Fibroblast of skin of scalp (primary cell): ENCODE measurements around the gene LRRC59. TPM values are rescaled to one million over a fixed set of nuclear protein-coding genes. Genes with fewer than 3 reads are reported as not detected.
A peak's percentile ranks its signal among the peaks of the same experiment; 100 is the strongest.
"Not testable (repeated sequence)": the region's sequence is repeated elsewhere in the genome, so short reads cannot be mapped to it uniquely, and the experiment has no call there.

Source experiments
- DNase-seq: peaks from one replicate; pipeline ENCODE4 v3.0.0-alpha.2; 2013
- polyA plus RNA-seq, 2 experiments: library from polyadenylated mRNA; unstranded; fragments of 120-200 nt; gene quantifications; one replicate each; pipeline ENCODE4 v1.2.1, GENCODE V29; 2013; ENCODE audit not compliant: insufficient read length in 2 of 2

Gene LRRC59
- 232 TPM for polyA plus RNA-seq (2013, experiment 1 of 2; ENCODE audit: insufficient read length)
- 228 TPM for polyA plus RNA-seq (2013, experiment 2 of 2; ENCODE audit: insufficient read length)

DNA sequence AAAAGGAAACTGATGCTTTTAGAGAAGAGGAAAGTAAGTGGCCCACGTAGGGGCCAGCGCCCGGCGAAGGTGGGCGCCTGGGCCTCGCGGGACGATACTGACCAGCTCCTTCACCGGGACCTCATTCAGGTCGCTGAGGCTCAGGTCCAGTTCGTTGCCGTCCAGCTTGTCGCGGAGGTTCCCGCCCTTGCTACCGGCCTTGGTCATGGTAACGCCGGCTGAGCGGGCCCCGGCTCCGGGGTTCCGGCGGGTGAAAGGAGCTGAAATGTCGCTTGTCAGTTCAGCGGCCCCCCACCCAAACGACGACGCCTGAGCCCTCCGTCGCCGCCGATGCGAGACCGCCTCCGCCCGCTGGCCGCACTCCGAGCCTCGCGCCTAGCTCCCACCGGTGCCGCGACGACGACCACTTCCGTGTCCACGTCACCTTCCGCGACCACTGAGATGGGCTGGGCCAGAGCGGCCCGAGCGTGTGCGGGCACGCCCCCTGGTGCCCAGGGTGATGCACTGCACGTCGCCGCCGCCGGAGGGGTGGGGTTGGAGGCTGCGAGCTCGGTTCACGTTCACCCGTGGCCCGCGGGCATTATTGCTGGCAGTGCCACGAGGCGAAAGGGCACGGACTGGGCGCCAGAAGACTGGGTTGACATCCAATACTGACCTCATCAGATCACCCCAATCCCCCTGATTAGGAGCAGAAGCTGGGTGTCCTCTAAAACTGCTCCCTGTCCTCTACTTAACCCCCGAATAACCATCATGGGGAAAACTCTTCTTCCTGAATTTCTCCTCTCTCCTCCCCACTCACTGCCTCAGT is at the start of gene LRRC59:
Gene LRRC59 (minus strand): TSS at position 413 of the 808 bp plus-strand sequence. CDS start 206 bp downstream, at position 207.
- peak; percentile 88 for DNase-seq

DNA sequence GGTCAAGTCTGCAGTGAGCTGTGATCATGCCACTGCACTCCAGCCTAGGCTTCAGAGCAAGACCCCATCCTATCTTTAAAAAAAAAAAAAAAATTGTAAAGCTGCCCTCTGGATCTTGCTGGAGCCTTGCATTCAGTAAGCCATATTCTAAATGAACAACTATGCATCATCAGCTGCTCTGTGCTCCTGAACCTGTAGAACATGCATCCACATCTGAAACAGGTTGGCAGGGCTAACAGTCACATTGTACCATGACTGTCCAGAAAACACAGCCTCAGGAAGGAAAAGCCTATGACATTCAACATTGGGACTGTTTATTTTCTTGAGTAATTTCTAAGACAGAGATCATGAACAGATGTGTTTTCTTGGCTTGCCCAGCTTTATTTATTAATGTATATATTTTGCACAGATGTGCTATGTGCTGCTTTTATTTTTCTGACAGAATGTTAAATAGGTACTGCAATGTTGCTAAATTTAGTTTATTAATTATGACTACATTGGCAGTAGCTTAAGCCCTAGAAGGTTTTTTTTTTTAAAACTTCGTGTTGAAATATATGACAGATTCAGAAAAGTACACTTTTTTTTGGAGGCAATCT is 48.5 kb upstream of the LRRC59 start:
- no peak for DNase-seq

DNA sequence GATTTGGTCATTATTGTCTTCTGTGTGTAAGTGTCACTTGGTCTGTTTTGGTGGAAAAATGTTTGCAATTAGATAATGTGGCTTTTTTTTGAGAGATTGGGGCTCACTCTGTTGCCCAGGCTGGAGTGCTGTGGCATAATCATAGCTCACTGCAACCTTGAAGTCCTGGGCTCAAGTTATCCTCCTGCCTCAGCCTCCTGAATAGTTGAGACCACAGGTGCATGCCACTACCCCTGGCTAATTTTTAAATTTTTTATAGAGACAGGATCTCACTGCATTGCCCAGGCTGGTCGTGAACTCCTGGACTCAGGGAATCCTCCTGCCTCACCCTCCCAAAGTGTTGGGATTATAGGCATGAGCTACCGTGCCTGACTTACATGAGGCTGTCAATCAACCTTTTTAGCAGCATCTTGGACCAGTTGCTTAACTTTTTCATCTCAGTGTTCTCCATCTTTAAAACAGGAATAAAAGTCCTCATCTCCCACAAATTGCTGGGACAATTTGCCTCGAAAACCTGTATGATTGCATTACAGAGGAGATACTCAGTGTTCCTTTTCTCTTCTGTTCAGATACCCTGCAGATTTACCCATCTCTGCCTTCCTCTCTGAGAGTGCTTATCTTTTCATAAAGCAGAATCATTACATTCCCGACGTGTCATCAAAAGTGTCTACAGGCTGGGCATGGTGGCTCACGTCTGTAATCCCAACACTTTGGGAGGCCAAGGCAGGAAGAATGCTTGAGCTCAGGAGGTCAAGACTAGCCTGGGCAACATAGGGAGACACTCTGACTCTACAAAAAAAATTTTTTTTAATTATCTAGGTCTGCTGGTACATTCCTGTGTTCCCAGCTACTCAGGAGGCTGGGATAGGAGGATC is 47.8 kb upstream of the LRRC59 start:
- DNase-seq: no peak

DNA sequence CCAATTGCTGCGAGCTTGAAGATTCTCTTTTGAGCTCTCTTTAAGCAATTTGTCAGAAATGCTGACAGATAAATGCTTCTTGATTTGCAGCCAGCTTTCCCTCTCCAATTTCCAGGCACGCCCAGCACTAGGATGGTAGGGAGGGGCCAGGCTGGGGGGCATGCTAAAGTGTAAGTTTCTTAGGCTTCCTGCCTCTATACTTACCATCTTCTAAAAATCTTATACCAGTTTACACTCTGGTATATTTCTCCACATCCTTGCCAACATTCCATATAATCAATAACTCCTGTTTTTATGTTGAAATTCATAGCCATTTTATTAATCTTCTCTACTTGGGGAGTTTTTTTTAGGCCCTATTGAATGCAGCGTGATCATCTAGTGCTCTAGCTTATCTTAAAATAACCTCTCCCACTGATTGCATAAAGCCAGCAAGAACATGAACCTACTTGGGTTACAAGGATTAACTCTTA is 46.2 kb upstream of the LRRC59 start:
- peak; percentile 16 for DNase-seq

DNA sequence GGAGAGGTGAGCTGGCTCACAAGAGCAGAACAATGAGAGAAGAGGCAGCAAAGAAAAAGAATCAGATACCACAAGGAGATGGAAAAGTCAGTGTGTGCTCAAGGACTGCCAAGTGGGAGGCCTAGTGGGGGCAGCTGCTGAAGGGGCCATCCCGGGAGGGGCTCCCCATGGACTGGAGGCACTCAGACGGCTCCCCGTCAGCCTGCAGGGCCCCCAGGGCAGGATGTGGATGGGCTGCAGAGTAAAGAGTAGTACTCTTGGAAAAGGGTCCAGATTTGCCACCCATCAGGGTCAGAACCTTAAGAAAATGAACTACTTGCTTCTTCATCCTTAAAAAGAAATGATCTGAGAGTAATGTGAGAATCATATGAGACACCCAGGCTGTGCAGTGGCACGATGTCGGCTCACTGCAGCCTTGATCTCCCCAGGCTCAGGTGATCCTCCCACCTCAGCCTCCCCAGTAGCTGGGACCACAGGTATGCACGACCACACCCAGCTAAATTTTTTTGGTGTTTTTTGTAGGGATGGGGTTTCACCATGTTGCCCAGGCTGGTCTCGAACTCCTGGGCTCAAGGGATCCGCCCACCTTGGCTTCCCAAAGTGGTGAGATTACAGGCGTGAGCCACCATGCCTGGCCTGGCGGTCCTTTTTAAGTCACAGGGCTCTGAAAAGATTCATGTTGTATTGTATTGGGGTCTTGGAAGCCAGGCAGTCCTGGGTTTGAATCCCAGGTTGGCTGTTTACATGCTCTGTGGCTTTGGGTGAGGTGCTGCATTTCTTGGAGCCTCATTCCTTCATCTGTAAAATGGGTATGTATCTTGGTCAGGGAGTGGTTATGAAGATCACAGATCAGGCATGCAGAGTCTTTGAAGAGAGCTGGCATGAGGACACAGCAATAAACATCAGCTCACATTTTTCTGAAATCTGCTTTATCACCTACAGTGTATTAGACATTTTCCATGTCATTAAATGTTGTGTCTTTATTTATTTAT is 43.8 kb upstream of the LRRC59 start:
- DNase-seq: no peak

DNA sequence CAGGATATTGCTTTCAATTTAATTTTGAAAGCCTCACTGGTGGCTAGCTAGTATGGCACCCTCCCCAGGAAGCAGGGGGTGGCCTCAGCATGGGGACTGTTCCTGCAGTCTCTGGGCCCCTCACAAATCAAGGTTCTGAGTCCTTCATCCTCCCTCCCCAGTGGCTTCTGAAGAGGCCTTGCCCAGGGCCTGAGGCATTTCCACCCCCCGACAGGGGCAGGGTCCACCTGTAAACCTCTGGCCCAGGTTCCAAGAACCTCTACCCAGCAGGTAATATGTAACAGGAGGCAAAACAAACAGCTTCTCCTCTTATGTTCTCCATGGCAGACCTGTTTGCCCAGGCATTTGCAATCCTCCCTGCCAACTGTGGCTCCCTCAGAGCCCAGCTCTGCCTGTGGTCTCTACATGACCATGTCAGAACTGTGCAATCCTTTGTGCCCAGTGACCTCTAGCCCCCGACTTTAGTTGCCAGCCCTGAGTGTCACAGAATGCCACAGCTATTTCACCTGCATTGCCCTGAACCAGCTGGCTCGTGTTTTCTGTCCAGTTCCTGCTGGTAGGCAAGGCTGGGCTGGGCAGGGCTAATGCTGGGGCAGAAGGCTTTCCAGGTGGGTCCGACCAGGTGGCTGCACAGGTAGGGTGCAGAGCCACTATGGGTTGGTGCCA is 43.0 kb upstream of the LRRC59 start:
- no peak for DNase-seq

DNA sequence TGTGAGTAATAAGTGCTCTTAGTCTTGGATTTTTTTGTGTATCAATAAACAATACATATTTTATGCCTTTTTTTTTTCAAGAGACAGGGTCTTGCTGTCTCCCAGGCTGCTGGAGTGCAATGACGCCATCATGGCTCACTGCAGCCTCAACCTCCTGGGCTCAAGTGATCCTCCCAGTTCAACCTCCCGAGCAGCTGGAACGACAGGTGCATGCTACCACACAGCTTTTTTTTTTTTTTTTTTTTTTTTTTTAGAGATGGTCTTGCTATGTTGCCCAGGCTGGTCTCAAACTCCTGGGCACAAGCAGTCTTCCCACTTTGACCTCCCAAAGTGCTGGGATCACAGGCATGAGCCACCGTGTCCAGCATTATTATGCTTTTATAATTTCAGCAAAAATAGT is 41.7 kb upstream of the LRRC59 start:
- no peak for DNase-seq

DNA sequence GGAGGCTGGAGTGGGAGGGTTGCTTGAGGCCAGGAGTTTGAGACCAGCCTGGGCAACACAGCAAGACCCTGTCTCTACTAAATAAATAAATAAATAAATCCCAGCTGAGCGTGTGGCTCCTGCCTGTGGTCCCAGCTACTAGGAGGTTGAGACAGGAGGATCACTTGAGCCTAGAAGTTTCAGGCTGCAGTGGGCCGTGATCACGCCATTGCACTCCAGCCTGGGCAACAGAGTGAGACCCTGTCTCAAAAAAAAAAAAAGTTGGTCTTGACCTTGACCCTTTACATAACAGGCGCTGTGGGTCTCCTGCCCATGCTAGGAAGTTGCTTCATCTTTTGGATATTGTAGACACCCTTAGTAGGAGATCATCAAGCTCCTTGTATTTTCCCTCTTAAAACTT is 40.1 kb upstream of the LRRC59 start:
- no peak for DNase-seq

DNA sequence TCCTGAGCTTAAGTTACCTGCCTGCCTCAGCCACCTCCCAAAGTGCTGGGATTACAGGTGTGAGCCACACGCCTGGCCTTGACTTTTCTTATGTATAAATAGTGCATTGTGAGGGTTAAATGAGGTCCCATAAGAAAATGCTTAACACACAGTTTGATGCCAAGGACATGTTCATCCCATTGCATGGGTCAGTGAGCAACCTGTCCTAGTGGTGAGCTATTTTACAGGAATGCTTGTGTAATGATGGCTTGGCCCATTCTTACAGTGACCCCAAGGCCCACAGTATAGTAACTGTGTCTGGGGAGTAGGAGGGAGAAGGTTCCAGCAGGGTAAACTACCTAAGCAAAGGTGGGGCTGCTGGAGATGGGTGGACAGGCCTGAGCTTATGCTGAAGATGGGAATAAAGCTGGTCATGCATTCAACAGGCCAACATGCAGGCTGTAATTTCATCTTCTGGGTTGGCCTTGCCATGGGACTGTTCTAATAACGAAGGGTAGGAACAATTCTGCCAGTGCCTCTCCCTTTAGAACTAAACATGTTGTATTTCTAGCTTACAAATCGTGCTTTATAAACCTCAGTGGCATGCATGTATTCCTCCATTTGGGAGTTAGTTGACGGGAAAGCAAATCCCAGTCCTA is 34.9 kb upstream of the LRRC59 start:
- no peak for DNase-seq

DNA sequence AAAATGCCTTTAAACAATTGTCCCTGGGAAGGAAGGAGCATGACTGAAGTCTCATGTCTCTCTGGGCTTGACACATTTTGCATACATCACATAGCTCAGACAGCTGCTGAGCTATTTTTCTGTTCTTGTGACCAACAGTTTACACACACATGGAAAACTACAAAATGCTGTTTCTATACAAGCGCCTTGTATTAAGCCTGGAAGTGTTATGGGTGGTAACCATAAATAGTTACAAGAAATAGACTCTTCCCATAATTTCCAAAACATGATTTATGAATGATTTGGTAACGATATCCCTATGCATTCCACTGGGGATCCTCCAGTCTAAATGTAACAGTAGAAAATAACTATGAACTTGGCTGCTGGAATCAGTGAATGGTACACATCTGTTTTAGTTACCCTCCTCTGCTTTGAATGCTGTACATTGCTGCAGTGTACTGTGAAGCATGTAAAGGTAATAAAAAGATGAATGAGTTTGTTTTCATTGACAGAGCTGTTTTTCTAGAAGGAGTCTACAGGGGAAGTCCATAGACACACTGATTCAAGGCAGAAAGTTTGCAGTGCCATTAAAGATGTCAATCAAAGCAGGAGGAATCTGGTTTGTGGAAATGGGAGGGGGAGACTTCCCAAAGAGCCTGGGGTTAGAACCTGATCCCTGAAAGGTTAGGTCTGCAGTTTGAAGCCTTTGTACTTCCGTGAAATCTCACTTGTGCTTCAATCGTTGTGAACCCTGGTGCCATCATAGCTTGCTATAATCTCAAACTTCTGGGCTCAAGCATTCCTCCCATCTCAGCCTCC is 33.7 kb upstream of the LRRC59 start:
- no peak for DNase-seq

DNA sequence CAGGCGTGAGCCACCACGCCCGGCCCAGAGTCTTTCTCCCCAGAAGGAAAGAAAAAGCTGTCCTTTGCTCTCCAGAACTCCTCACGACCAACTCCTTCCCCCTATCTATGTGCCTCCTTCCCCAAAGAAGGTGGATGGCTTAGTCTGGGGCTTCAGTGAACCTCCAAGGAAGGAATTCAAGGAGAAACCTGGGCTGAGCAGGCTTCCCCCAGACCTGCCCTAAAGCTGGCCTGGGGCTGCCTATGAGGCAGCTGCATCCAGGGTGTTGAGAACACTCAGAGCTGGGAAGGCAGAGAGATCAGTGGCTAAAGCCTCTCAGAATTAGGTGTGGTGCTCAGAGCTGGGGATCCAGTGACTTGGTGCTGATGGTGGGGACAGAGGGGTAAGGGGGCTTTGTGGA is 32.5 kb upstream of the LRRC59 start:
- DNase-seq: no peak

DNA sequence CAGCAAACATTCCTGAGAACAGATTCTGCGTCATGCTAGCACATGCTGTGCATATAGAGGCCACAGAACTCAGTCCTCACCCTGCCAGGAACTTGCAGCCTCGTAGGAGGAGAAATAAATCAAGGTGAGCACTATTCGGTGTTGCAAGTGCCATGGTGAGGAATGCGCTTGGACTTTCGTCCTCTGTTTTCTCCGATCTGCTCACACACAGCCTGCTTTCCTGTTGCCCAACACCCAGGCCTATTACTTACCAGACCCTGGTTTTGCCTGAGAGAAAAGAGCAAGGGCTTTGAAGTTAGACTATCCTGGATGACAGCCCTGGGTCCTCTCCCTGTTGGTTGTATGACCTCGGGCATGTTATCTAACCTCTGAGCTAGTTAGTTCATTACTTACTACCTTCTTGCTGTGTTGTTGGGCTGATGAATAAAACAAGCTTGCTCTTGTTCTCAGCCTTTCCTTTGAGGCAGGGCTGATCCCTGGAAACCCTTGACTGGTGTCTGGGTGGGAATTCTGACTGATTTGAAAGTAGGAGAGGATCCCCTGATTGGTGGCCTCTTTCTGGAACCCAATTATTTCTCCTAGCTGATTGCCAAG is 31.6 kb upstream of the LRRC59 start:
- no peak for DNase-seq

DNA sequence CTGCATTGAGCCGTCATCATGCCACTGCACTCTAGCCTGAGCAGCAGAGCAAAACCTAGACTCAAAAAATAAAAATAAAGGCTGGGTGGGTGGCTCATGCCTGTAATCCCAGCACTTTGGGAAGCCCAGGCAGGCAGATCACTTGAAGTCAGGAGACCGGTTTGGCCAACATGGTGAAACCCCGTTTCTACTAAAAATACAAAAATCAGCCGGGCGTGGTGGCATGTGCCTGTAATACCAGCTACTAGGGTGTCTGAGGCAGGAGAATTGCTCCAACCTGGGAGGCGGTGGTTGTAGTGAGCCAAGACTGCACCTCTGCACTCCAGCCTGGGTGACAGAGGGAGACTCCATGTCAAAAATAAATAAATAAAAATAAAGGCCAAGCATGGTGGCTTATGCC is 30.8 kb upstream of the LRRC59 start:
- not testable (repeated sequence) for DNase-seq

DNA sequence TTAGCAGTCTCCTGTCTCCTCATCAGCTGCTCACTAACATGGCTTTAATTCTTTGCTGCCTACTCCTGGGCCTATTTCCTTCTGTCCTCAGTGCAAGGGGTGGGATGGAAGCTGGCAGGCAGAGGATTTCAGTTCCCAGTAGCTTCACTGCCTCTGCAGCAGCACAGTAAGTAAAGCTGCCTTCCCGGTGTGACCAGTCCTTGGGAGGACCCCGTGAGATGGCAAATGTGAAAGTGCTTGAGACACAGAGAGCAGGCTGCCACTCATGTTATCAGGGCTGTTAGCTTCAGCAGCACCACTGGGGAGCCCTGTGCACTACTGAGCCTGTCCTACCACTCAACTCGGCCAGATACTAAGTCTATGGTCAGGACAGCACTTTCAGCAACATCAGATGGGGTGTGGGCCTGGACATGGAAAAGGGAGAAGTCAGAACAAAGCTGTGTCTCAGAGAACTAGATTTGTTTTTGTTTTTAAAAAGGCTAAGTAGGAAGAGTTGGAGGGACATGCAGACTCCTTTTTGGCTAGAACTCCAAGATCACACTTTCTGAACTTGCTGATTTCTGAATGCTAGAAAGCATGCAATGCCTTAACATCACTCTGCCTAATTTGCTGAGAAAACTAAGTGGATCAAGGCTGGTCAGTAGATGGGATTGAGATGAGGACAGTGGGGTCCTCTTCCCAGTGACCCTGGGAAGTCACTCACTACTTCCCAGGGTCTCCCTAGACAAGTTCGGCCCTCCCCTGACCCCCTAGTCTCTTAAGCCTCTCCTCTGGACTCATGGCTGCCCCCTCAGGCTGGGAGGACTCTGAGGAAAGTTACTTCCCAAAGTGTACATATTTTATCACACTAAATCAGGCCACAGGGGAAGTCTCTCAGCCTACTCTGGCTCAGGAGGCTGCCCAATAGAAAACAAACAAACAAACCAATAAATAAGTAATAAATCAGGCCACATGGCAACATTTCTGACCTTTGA is 29.8 kb upstream of the LRRC59 start:
- peak; percentile 31 for DNase-seq

DNA sequence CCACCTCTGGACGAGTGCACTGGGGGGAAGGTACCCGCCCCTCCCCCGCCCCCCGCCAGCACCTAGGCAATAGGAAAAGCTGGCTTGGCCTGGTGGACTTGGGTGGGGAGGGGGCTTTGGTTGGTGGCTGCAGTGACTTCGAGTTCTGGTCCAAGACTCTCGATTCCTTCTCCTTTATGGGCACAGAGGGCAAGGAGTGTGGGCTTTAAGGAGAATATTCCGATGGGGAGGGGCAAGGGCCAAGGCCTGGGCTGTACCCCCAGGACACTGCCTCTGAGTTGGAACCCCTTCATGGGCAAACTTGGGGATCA is 29.1 kb upstream of the LRRC59 start:
- no peak for DNase-seq

DNA sequence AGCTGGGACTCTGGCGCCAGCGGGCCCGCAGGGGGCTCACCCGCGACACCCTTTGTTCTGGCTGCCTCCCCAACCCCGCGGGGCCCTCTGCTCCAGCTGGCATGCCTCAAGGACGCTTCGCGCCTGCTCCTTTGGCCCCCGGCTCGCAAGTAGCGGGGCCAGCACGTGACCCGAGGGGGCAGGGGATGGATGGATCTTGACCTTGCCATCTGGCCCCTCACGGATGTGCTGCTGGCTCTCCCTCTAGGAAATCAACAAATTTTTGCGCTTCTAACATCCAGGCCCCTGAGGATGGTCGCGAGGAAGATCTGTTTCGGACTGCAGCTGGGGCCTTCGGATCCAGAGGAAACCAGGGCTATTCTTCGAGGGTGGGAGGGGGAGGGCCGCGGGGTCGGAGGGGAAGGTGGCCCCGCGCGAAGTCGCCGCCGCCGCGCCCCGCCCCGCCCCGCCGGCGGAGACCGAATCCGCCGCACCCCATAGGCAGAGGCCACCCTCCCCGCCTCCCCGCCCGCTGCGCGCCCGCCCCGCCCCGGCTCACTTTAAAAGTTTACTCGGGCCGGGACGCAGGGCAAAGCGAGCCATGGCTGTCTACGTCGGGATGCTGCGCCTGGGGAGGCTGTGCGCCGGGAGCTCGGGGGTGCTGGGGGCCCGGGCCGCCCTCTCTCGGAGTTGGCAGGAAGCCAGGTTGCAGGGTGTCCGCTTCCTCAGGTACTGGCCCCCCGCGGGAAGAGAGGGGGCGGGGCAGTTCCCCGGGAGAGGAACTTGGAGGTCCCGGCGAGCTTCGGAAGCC is 28.6 kb upstream of the LRRC59 start, which contains the start of gene ACSF2:
Gene ACSF2 (plus strand): TSS at position 537 of the 790 bp plus-strand sequence. CDS start 44 bp downstream, at position 581.
- DNase-seq: peak; percentile 61

DNA sequence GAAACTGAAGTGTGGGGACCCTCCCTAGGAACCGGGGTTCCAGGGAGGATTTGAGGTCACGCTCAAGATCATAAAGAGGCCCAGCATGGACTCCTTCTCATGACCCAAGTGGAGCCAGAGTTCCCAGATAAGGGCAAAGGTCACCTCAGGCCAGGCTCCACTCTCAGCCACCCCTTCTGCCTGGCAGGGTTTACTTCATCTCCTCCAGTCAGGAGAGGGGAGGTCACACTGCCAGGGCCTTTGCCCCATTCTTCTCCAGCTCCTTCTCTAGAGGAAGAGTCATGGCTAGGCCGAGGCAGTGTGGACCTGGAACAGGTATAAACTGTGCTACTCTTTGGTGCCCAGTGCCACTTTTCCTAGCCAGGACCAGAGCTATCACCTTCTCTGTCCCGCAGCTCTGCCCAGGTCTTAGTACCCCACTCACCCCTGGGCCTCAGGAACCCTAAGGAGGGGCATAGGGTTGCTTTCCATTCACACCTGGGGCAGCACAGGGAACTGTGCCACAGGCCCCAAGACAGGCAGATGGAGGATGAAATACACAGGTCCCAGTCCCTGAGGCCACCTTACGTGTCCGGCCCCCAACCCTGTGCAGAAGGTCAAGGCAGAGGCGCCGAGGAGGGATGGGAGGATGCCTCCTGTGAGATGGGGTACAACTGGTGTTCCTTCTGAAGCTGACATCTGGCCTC is 27.8 kb upstream of the LRRC59 start:
- DNase-seq: no peak
